Activated T-cell treated with anti-CD3 and anti-CD28 coated beads, Interleukin-2, amount 50 U/mL, for 1 hour (primary cell): ENCODE data around the gene GLP2R.
"Not testable (repeated sequence)": the region's sequence is repeated elsewhere in the genome, so short reads cannot be mapped to it uniquely, and the experiment has no call there.

Experiments used
- DNase-seq: peaks from one replicate; pipeline ENCODE4 v3.0.0-alpha.2; 2020

The GLP2R gene

GRCh38 chr17:9825641-9826150 lies at the start of gene GLP2R:
GLP2R (plus strand) TSS chr17:9825924; CDS start chr17:9826064, 140 bp downstream.
- DNase-seq = no peak

GRCh38 chr17:9776911-9777310 lies 48.8 kb upstream of the GLP2R start:
- no peak for DNase-seq

- DNase-seq = no peak
Observed at GRCh38 chr17:9780552-9780951, 45.2 kb upstream of the GLP2R start.

- DNase-seq = no peak
Observed at GRCh38 chr17:9783050-9783449, 42.7 kb upstream of the GLP2R start.

- DNase-seq = not testable (repeated sequence)
Observed at GRCh38 chr17:9783465-9783864, 42.3 kb upstream of the GLP2R start.

- DNase-seq = no peak
Observed at GRCh38 chr17:9784544-9784943, 41.2 kb upstream of the GLP2R start.

GRCh38 chr17:9788601-9789000 lies 37.1 kb upstream of the GLP2R start:
- no peak for DNase-seq

- DNase-seq = no peak
Observed at GRCh38 chr17:9790316-9790715, 35.4 kb upstream of the GLP2R start.

- no peak for DNase-seq
Observed at GRCh38 chr17:9790889-9791876, 34.5 kb upstream of the GLP2R start, which contains the start of gene DHRS7C. DHRS7C (minus strand) TSS chr17:9791592; CDS start chr17:9791284, 308 bp downstream.

- no peak for DNase-seq
Observed at GRCh38 chr17:9792181-9792840, 33.4 kb upstream of the GLP2R start.

GRCh38 chr17:9798008-9798407 lies 27.7 kb upstream of the GLP2R start:
- DNase-seq = no peak

- DNase-seq = no peak
Observed at GRCh38 chr17:9798724-9799123, 27.0 kb upstream of the GLP2R start.

- no peak for DNase-seq
Observed at GRCh38 chr17:9801505-9801904, 24.2 kb upstream of the GLP2R start.

GRCh38 chr17:9802294-9802693 lies 23.4 kb upstream of the GLP2R start:
- DNase-seq = no peak

GRCh38 chr17:9802697-9803096 lies 23.0 kb upstream of the GLP2R start:
- no peak for DNase-seq

- DNase-seq = no peak
Observed at GRCh38 chr17:9805769-9806168, 20.0 kb upstream of the GLP2R start.

GRCh38 chr17:9806699-9807098 lies 19.0 kb upstream of the GLP2R start:
- no peak for DNase-seq

GRCh38 chr17:9809409-9809808 lies 16.3 kb upstream of the GLP2R start:
- no peak for DNase-seq

- DNase-seq = no peak
Observed at GRCh38 chr17:9810100-9810949, 15.4 kb upstream of the GLP2R start.

- DNase-seq = no peak
Observed at GRCh38 chr17:9811086-9811485, 14.6 kb upstream of the GLP2R start.

- DNase-seq = no peak
Observed at GRCh38 chr17:9811537-9811936, 14.2 kb upstream of the GLP2R start.

- DNase-seq = no peak
Observed at GRCh38 chr17:9813166-9813565, 12.6 kb upstream of the GLP2R start.
